NCI-H774 (cell line): ENCODE measurements around the gene BTBD16.

Experiments used
- DNase-seq: peaks from one replicate; lab custom pipeline; 2025; lab: John Stamatoyannopoulos, UW

BTBD16 gene

GRCh38 chr10:122273966-122274545 is 3.0 kb downstream of the BTBD16 start:
- no peak for DNase-seq

- no peak for DNase-seq
These were observed 5.6 kb downstream of the BTBD16 start for GRCh38 chr10:122276611-122277208.

DNA sequence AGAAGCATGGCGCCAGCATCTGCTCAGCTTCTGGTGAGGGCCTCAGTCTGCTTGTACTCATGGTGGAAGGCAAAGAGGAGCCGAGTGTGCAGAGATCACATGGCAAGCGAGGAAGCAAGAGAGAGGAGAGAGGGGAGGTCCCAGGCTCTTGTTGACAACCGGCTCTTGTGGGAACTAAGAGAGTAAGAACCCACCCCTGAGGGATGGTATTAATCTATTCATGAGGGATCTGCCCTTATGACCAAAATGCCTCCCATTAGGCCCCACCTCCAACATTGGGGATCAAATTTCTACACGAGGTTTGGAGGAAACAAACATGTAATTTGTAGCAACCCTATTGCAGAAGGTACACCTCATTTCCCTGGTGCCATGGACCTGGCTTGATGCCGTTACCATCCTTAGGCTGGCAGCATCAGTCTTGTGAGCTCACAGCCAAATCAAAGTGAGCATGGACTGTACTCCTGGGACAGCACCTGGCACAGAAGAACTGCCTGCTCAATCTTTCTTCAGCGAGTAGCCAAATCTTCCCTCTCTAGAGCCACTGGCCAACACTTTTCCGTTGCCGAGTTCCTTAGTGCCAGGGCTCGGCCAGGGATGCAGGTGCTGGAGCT is 6.5 kb downstream of the BTBD16 start:
- DNase-seq, result no peak

DNA sequence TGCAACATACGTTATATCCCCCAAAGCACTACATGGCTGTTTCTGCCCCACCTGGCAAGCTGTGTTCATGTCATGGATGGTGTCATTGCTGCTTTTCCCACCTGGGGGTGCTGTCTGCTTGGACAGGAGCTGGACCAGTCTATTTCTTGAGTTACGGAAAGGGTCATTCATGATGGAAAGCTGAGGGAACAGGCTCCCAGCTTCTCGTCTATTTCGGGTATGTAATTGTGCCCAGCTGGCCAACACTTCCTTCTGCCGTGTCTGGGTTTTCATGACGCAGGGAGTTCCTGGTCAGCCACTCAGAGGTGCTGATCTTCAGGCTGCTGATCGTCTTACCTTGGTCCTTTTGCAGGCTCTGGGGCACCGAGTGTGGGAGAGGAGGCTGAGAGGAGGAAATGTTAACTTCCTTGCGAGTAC is 8.6 kb downstream of the BTBD16 start:
- DNase-seq, result peak; percentile 5

DNA sequence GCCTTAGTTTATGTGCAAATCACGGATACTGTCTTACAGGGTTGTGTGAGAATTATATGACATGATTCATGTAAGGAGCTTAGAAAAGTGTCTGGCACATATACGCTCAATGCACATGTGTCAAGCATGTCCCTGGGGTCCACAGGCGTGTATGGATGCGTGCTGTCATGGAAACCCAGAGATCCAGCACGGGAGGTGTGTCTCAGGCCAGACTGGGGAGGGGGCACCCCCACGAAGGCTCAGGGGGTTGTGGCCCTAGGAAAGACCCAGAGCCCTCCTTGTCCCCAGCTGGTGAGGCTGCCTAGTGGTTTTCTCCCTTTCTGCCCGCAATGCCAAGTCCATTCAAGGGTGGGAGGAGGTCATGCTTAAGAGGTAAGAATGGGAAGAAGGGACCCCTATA is 9.1 kb downstream of the BTBD16 start:
- DNase-seq, result no peak

GRCh38 chr10:122281018-122281626 is 10.0 kb downstream of the BTBD16 start:
- DNase-seq, result no peak

DNA sequence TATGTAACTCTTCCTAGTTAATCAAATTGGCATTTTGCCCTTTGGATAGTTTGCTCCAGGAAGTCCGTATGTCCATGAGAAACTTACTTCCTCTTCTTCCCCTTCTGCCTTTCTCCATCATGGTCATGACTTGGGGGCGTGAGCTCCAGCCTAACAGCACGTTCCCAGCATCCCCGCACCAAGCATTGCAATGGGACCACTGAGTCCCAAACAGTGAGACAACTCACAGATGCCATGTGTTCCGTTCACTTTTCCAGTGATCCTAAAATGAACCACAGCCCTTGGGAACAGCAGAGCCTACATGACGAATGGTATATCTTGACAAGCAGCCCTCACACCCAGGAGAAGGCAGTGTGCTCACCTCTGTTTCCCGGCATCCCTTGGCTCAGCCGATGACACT is 10.7 kb downstream of the BTBD16 start:
- DNase-seq, result no peak

GRCh38 chr10:122282253-122282671 is 11.2 kb downstream of the BTBD16 start:
- DNase-seq, result no peak

DNA sequence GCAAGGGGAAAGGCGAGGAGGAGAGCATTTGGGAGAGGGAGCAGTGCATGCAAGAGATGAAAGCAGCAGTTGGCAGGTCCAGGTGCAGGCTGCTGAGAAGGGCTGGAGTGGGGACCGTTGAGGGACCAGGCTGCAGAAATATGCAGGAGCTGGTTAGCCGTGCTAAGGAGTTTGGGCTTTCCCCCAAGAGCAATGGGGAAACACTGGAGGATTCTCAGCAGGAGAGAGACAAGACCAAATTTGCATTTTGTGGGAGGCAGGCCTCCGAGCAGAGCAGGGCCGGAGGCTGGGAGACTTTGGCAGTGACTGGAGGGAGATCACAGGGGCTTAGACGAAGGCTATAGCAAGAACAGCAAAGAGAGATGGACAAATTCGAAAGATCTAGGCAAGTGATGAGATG is 11.8 kb downstream of the BTBD16 start:
- DNase-seq, result no peak

DNA sequence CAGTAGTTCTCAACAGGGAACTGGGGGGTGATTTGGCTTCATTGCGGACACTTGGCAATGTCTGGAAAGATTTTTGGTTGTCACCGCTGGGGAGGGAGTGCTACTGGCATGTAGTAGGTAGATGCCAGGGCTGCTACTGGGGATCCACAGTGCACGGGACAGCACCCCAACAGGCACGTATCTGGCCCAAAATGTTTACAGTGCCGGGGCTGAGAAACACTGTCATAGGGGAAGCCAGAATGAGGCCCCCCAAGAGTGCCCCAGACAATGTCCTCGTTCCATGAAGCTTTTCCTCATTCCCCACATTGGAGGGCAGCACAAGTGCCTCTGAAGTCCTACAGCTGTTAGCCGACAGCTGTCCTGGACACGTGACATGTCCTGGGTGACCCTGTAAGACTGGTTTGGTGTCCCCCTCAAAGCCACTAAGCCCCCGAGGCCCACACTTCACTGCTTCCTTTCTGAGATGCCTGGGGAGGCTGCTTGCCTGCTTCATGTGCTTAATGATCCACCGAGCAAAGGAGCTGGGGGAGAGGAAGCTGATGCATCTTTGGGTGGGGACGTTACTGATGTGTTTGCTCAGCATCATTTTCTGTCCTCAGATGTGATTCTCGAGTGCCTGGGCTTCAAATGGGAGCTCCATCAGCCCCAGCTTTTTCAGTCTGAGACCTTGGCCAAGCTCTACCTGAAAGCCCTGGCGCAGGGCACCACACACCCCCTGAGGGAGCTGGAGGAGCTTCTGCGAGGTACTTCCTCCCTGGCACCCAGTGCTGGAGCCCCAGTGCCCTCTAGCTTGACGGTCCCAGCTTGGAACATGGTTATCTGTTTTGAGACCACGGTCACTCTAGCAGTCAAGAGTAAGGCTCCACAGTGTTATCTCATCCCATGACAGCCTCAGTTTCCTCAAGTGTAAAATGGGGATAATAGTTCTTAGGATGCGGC is 14.7 kb downstream of the BTBD16 start:
- DNase-seq, result no peak

- DNase-seq, result no peak
These were observed 15.8 kb downstream of the BTBD16 start for GRCh38 chr10:122286867-122287266.

GRCh38 chr10:122287570-122287969 is 16.5 kb downstream of the BTBD16 start:
- no peak for DNase-seq

- no peak for DNase-seq
These were observed 17.2 kb downstream of the BTBD16 start for GRCh38 chr10:122288262-122288661.

- no peak for DNase-seq
These were observed 17.8 kb downstream of the BTBD16 start for GRCh38 chr10:122288917-122289316.

DNA sequence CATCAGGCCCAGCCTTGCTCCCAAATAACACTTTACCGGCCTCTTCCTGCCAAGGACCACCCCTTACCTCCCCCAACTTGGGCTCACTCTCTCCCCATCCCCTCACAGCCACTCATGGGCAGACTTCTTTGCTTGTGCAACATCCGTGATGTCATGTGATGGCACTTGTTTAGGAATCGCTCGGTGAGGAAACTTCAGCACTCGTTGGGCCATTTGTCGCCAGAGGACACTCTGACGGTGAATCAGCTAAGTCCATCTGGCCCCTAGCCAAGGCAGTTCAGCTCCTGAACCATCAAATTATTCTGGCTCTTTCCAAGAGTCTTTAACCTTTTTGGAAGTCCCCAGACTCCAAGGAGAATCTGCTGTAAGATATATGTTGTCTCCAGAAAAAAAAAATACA is 19.2 kb downstream of the BTBD16 start:
- DNase-seq, result no peak

GRCh38 chr10:122290833-122291532 is 19.9 kb downstream of the BTBD16 start:
- no peak for DNase-seq

- no peak for DNase-seq
These were observed 20.6 kb downstream of the BTBD16 start for GRCh38 chr10:122291739-122292138.

DNA sequence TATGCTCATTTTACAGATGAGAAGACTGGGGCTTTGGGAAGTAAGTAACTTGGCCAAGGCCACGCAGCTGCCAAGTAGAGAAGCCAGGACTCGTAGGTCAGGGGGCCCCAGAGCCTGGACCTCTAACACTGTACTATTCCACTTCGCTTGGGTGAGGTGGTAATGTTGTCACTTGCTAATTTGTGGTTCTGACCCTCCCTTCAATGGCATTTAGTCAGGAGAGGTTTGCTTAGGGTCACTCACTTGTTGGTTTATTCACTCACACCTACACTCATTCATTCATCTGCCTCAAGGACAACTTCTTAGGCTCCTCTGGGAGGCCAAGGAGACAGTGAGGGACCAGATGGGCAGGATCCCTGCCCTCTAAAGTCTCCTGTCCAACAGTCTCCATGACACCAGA is 21.3 kb downstream of the BTBD16 start:
- DNase-seq, result no peak

DNA sequence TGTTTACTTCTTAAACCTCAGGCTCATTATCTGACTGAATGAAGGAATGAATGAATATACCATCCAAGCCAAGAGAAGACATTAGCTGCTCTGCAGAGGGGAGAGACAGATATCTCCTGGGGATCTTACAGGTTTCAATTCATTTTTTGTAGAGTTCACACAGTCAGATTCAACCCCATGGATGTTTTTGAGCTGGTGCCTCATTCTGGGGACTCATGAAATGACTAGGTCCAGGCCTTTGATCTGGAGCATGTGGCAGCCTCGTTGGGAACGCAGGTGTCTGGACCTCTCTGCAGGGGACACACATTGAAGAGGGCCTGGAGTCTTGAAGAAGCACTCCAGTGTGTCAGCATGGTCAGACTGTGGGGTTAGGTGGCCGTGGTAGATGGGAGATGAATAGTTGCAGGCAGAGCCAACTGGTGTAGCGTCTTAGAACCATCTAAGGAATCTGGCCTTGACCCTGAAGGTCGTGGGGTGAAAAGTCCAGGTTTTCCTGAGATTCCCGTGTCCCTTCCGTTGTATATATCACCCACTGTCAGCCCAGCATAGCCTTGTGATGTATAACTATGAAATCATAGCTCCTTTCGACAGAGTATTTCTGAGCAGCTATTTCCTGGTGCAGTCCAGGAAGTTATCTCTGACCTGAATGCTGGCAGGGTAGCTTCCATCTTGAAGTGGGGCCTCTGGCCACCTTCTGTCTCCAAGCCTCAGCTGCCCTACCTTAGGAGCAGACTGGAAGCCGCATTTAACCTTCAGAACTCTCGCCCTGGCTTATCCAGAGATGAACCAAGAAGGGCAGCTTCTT is 22.3 kb downstream of the BTBD16 start:
- no peak for DNase-seq

- DNase-seq, result no peak
These were observed 22.9 kb downstream of the BTBD16 start for GRCh38 chr10:122293961-122294380.
